Astrocyte of the hippocampus (primary cell): ENCODE measurements around the gene TTYH3.

ENCODE experiments used
- DNase-seq: peaks from one replicate; pipeline ENCODE4 v3.0.0; 2011; ENCODE audit warnings: low read depth, low spot score

TTYH3 gene

DNA sequence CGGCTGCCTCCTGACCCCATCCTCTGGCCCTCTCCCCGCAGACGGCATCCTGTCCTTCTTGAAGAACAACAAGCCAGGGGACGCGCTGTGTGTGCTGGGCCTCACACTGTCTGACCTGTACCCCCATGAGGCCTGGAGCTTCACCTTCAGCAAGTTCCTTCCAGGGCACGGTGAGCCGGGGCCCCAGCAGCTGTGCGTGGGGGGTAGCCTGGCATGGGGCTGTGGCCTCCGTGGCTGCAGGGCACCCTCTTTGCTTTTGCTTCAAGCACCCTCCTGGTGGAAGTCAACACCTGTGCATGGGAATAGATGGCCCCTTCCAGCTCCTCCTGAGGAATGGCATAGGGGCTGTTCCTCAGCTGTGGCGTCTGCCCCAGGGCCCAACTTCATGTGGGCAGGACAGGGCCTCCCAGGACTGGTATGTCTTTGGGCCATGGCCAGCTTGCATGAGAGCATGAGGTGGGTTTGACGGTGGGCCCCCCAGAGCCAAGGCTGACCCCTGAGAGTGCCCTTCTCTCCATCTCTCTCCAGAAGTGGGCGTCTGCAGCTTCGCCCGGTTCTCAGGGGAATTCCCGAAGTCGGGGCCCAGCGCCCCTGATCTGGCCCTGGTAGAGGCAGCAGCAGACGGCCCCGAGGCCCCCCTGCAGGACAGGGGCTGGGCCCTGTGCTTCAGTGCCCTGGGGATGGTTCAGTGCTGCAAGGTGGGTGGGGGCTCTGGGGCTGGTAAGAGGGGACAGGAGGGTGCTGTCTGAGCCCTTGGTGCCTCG, 76.9 kb downstream of the TTYH3 start:
- DNase-seq, result no peak

DNA sequence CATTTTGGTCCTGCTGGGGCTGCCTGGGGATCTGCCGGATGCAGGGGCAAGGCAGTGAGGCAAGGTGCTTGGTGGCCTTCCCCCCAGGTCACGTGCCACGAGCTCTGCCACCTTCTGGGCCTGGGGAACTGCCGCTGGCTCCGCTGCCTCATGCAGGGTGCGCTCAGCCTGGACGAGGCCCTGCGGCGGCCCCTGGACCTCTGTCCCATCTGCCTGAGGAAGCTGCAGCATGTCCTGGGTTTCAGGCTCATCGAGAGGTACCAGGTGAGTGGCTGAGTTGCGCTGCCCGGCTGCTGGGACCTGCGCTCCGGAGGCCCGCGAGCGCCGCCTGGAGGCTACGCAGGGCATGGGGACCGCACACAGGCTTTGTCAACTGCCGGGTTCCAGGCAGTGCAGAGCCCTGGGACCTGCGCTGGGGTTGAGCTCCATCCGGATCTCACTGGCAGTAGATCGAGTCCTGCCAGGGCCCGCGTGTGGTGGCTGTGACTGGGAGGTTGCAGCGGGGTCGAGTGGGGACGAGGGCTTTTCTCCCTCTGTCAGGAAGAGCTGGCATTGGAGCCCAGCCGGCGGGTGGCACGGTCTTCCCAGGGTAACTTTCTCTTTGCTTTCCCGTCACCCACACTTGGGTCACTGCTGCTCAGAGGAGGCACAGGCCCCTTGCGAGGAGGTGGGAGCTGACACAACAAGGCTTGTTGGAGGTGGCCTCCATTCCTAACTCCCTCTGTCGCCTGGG, 77.9 kb downstream of the TTYH3 start:
- DNase-seq, result peak; percentile 81

DNA sequence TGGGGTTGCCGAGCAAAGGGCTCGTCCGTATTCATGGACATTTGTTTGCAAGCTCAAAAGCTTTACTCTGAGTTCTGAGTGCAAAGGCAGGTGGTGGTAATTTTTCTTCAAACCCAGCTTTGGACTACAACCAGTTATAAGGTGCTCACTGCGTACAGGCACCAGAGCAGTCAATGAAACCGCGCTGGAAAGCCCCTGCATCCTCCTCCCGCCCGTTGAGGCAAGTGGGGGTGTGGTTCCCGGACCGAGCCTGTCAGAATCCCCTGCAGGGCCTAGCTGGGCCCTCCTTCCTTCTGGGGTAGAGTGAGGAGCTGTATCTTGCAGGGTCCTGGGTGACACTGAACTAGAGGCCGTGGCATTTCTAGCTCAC, 78.5 kb downstream of the TTYH3 start:
- no peak for DNase-seq

DNA sequence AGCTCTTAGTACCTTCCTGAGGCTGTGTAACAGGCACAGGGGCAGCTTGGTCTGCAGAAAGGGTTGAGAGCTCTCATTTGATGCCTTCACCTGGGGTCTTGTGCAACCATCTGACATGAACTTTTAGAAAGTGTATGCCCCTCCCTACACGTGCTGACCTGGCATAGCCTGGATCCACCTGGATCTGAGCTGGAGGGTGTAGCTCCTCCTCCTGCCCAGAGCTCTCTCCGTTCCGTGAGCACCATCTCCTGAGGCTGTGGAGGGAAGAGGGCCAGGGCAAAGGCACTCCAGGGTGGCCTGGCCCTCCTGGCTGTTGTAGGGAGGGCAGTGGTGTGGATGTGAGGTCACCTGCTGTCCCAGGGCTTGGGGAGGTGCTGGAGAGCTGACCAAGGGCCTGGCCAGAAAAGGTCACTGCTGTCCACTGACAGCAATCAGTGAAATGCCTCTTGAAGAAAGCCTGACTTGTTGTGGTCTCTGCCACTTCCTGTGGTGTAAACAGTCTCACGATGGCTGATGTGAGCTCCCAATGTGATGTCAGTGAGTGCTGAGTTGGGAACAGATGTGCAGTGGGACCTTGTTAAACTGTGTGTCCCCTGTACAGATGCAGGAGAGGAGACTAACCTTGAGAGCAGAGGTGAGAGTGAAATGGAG, 79.2 kb downstream of the TTYH3 start:
- DNase-seq, result no peak

DNA sequence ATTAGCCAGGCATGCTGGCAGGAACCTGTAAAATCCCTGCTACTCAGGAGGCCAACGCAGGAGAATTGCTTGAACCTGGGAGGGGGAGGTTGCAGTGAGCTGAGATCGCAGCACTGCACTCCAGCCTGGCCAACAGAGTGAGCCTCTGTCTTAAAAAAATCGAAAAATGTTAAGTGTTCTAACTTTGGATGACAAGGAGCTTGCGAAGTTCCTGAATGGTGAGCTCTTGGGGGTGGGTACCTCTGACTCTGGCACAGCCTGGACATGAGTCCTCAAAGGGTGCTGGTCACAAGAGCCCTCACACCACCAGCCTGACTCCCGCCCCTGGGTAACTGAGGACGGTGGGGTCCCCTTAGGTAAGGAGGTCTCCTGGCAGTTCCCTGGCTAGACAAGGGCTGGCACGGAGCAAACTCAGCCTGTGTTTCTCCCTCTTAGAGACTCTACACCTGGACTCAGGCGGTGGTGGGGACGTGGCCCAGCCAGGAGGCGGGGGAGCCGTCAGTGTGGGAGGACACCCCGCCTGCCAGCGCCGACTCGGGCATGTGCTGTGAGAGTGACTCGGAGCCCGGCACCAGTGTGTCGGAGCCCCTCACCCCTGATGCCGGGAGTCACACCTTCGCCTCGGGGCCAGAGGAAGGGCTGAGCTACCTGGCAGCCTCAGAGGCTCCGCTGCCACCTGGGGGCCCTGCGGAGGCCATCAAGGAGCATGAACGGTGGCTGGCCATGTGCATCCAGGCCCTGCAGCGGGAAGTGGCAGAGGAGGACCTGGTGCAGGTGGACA, 80.3 kb downstream of the TTYH3 start:
- no peak for DNase-seq

DNA sequence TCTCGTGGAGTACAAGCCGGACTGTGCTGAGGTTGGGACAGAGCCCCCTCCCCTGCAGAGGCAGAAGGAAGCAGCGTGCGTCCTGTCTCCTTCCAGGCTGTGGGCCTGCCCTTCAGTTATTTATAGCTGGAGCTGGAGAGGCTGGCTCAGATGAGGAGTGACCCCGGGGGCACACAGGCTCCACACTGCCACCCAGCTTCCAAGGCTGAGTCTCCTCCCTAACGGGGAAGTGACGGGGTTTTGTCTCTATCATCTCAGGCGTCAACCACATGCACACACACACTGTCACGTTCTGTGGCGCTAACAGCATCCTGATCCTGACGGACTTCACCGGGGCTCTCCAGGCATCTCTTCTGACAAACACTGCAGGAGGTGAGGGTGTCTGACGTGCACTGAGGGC, 81.6 kb downstream of the TTYH3 start:
- DNase-seq, result no peak

DNA sequence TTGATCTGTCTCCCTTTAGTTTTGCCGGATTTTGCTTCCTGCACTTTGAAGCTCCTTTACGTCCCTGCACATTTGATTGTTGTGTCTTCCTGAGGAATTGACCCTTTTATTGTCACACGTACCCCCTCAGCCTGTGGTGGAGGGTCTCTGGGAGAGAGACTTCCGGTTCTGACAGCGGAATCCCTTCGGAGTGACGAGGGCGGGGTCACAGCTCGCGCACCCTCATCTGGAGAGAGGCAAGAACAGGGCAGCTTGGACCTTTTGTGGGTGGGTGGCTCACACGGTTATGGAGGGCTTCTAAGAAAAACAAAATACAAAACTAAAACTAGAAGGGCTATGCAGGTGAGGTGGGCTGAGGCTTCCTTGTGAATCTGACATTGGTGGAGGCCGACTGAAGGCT, 82.2 kb downstream of the TTYH3 start:
- no peak for DNase-seq
